Activated naive CD4-positive, alpha-beta T cell (primary cell): Measurements from ENCODE around the gene STOML1.
"Not testable (repeated sequence)": the region's sequence is repeated elsewhere in the genome, so short reads cannot be mapped to it uniquely, and the experiment has no call there.

Experiments used
- DNase-seq, 4 experiments: peaks; one replicate each; lab custom pipeline; 2025; lab: John Stamatoyannopoulos, UW

STOML1 gene

GRCh38 chr15:73946046-73946721 lies 45.9 kb downstream of the STOML1 start:
- no peak for DNase-seq

DNA sequence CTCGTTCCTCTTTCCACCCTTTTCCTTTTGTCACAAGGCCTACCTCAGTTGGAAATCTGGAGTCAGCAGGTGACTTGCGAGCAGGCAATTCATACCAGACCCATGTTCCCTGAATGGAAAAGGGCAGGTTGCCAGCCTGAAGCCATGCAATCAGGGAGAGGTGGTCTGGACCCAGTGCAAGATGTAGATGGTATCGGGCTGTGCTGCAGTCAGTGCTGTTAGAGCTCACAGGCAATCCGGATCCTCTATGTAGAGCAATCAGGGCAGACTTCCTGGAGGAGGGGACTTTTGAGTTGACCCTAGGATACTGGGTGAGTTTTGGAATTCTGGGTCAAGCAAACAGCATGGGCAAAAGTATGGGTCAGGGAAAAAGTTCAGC lies 47.0 kb downstream of the STOML1 start:
- DNase-seq, result no peak

DNA sequence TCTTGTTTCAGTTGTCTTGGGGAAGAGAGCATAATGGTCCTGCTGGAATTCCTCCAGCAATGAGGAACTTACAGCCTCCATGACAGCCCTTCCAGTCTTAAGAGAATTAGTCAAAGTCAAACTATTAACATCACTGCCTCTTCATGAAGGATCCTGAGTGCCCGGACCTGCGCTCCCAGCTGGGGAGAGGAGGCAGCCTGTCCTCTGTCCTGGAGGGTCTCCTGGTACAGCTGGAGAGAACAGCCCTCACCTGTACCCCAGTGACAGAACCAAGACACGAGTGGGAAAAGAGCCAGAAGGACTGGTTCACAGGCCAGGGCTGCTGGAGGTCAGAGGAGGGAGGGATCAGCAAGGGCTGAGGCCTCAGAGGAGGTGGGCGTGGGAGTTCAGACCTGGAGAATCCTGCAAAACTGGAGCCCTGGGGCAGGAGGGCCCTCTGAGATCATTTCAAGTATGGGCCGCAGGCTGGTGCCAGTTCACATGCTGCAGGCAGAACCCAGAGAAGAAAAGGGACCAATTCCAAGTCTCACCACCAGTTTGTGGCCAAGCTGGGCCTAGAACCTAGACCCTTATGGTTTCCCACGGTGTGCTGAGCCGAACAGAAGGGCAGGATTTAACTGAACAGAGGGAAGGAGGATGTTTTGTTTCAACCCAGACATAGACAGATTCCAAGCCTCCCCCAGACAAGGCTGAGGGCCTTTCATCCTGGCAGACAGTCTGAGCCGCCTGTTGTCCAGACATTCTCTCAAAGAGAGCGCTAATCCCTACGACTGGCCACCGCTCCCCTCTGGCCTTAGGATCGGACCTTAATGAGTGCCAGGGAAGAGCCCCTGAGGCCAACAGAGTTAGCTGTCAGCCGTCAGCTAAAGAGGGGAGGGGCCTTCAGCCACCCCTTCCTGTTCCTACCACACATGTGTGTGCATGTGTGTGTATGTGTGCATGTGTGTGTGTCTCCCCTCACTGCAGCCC lies 47.6 kb downstream of the STOML1 start:
- DNase-seq, result no peak

DNA sequence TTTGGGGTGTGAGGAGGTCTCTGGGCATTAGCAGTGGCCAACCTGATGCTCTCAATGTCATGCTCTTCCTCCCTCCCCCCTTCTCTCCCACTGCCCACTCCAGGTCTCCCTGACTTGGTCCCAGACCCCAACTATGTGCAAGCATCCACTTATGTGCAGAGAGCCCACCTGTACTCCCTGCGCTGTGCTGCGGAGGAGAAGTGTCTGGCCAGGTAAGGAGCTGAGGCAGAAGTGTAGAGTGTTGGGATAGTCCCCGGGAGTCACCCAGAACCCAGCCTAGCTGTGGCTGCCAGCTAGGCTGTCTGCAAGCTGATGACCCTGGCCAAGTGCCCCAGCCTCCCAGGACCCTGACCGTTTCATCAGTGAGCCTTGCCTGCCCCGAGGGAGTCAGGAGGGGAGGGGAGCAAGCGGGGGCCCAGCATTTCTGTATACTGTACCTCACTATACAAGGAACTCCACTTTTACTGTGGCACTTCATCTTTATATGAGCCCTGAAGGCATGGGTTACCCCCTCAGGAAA lies 49.3 kb downstream of the STOML1 start:
- DNase-seq, result no peak

- DNase-seq, result no peak
Observed at GRCh38 chr15:73941871-73942635, 50.0 kb downstream of the STOML1 start.

GRCh38 chr15:73941449-73941848 lies 50.6 kb downstream of the STOML1 start:
- no peak for DNase-seq

- no peak for DNase-seq
Observed at GRCh38 chr15:73941044-73941443, 51.1 kb downstream of the STOML1 start.

- DNase-seq, result no peak
Observed at GRCh38 chr15:73940061-73940981, 51.8 kb downstream of the STOML1 start.

DNA sequence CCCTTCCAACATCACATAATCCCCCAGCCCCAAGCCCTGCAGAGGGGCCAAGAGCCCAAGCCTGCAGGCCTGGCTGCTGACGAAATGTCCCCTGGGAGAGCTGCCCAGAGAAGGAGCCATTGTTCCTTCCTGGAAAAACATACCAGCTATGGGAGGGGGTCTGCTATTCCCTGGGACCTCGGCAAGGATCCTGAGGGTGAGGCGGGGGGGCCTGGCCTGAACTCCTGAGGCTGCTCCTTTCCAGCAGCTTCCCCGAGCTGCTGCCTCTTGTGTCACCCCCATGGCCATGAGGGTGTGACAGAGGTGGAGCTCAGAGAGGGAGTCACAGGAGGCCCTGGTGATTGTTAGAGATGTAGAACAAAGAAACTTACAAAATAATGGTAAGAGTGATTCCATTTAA lies 53.0 kb downstream of the STOML1 start:
- no peak for DNase-seq

DNA sequence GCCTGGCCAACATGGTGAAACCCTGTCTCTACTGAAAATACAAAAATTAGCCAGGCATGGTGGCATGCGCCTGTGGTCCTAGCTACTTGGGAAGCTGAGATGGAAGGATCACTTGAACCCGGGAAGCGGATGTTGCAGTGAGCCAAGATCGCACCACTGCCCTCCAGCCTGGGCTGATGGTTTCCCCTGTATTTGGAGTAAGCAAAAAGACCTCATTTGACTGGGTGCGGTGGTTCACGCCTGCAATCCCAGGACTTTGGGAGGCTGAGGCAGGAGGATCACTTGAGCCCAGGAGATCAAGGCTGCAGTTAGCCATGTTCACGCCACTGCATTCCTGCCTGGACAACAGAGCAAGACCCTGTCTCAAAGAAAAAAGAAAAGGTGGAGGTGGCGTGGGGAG lies 53.6 kb downstream of the STOML1 start:
- not testable (repeated sequence) for DNase-seq

DNA sequence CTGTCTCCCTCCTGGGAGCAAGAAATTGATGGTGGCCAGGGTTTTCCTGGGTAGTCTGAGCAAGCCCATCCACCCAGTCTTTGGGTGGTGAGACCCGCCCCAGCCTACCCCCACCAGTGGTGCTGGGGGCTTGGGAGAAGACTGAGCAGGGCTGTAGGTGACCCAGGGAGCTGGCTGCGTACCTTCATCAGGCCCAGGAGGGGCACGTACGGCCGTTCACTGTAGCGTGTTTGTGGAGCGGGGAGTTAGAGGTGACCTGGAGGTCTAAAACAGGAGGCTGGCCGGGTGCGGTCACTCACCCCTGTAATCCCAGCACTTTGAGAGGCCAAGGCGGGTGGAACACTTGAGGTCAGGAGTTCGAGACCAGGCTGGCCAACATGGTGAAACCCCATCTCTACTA lies 54.4 kb downstream of the STOML1 start:
- DNase-seq, result no peak

DNA sequence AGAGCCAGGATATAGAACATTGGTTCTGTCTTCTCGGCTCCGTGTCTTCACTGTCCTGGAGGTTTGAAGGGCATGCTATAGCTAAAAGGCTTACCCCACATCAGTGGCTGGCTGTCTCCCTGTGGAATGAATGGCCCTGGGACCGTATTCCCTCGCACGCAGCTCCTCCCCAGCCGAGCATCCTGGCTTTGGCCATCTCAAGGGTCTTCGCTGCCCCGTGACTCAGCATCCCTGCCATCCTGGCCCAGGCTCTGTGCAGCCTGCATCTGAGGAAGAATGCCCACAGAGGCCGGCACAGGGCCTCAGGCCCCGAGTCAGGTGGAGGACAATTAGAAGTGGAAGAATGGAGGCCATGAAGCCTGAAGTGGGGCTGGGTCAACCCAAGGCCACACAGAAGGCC lies 54.8 kb downstream of the STOML1 start:
- DNase-seq, result no peak

GRCh38 chr15:73936588-73937290 lies 55.4 kb downstream of the STOML1 start:
- no peak for DNase-seq

- DNase-seq, result no peak
Observed at GRCh38 chr15:73936181-73936580, 55.9 kb downstream of the STOML1 start.

- no peak for DNase-seq
Observed at GRCh38 chr15:73935547-73935946, 56.5 kb downstream of the STOML1 start.

GRCh38 chr15:73934281-73934680 lies 57.8 kb downstream of the STOML1 start:
- no peak for DNase-seq

GRCh38 chr15:73932381-73933191 lies 59.5 kb downstream of the STOML1 start:
- no peak for DNase-seq

- no peak for DNase-seq
Observed at GRCh38 chr15:73931441-73931840, 60.7 kb downstream of the STOML1 start.

DNA sequence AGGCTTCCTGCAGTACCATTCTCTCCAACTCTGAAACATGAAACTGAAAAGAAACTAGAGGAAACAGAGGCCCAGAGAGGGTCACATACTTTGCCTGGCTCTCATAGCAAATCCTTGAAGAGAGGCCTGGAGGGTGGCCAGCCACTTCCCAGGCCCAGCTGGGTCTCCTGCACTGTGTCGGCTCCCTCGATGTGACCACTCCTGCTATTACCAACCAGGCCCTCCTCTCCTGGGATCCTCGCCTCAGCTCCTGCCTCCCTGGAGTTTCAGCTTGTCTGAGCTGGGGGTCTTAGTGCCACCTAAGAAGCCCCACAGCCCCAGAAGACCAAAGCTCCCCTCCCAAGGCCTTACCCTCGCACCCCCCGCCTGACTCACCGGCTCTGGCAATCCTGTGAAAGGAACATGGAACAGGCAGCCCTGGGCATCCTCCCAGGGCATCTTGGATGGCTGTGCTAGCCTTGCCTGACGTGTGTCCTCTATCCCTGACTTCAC lies 61.3 kb downstream of the STOML1 start:
- no peak for DNase-seq

DNA sequence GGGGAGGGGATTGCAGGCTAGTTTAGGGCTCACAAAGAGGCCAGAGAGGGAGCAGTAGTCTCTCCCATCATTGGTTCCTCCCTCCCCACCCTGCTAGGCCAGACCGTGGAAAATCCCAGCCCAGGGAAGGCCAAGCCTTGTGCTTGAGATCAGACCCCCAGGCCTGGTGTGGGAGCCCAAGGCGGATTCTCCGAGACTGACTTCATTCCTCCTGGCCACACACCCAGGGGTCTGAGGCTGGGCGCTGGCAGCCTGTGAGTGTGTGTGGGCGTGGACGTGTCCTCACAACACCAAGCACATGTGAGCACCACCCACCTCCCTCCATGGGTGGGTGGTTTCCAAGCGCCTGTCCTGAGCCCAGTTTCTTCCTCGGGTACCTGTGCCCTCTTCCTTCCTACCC lies 61.7 kb downstream of the STOML1 start:
- DNase-seq, result no peak
